Progenitor cell of endocrine pancreas (in vitro differentiated cells): Measurements from ENCODE around the gene FIG4. TPM values are rescaled to one million over a fixed set of nuclear protein-coding genes. Genes with fewer than 3 reads are reported as not detected.

Experiments used
- DNase-seq: peaks from one replicate; pipeline ENCODE4 v3.0.0; 2021; ENCODE audit warnings: low spot score; ENCODE audit not compliant: unreplicated experiment
- H3K27ac Mint-ChIP-seq: 2 replicates; pipeline ENCODE4 v1.8.0; 2021; ENCODE audit warnings: mild to moderate bottlenecking, moderate library complexity, mixed read lengths
- H3K27me3 Mint-ChIP-seq: 2 replicates; pipeline ENCODE4 v1.8.0; 2021; ENCODE audit warnings: mixed read lengths
- H3K36me3 Mint-ChIP-seq: 2 replicates; pipeline ENCODE4 v1.8.0; 2022; ENCODE audit warnings: mixed read lengths; ENCODE audit not compliant: insufficient read depth
- H3K4me1 Mint-ChIP-seq: 2 replicates; pipeline ENCODE4 v1.8.0; 2021; ENCODE audit warnings: low read depth, mixed read lengths
- H3K4me3 Mint-ChIP-seq: 2 replicates; pipeline ENCODE4 v1.8.0; 2021; ENCODE audit warnings: low read depth, mild to moderate bottlenecking, moderate library complexity, mixed read lengths
- H3K9me3 Mint-ChIP-seq: 2 replicates; pipeline ENCODE4 v1.8.0; 2021; ENCODE audit warnings: low read depth, mixed read lengths
- total RNA-seq: library from RNA; stranded (reverse); gene quantifications from 2 replicates; pipeline ENCODE4 v1.2.1, GENCODE V29; 2021
- TF ChIP-seq, protein P1 (sequence below): fragments of 200-600 bp; sonication (generic); IDR thresholded peaks from one replicate; pipeline ENCODE4 v1.5.0; 2021; ENCODE audit warnings: antibody characterized with exemption, mild to moderate bottlenecking; ENCODE audit not compliant: unreplicated experiment

The FIG4 gene
- total RNA-seq, 1 donor from 2014 or later, result 30.0 TPM

DNA sequence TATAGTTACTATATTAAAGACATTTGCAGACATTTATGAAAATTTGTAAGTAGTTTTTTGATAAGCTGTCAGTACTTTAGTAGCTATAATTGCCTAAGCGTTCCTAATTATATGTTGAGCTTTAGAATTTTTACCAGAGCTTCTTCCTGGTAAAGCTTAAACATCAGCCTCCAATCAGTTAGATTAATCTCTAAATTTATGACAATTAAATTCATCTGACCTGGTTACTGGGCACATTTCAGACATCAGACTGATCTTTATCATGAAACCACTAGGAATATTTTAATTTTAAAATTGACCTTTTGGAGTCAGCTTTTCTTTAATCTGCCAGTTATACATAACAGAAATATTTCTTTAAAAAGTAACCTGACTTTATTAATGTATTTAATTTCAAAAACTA lies 23.5 kb downstream of the FIG4 start:
- H3K27ac Mint-ChIP-seq, result no peak overlapping the region
- no peaks in the 10 kb centered on the region for H3K27me3 Mint-ChIP-seq
- no peak overlapping the region for H3K4me3 Mint-ChIP-seq
- H3K36me3 Mint-ChIP-seq, result peaks cover 19% of the 10 kb centered on the region
- peaks cover 4% of the 10 kb centered on the region for H3K4me1 Mint-ChIP-seq
- peaks cover 17% of the 10 kb centered on the region for H3K9me3 Mint-ChIP-seq
- TF ChIP-seq, protein P1, sequence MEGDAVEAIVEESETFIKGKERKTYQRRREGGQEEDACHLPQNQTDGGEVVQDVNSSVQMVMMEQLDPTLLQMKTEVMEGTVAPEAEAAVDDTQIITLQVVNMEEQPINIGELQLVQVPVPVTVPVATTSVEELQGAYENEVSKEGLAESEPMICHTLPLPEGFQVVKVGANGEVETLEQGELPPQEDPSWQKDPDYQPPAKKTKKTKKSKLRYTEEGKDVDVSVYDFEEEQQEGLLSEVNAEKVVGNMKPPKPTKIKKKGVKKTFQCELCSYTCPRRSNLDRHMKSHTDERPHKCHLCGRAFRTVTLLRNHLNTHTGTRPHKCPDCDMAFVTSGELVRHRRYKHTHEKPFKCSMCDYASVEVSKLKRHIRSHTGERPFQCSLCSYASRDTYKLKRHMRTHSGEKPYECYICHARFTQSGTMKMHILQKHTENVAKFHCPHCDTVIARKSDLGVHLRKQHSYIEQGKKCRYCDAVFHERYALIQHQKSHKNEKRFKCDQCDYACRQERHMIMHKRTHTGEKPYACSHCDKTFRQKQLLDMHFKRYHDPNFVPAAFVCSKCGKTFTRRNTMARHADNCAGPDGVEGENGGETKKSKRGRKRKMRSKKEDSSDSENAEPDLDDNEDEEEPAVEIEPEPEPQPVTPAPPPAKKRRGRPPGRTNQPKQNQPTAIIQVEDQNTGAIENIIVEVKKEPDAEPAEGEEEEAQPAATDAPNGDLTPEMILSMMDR, result no peak
- DNase-seq, result no peak

DNA sequence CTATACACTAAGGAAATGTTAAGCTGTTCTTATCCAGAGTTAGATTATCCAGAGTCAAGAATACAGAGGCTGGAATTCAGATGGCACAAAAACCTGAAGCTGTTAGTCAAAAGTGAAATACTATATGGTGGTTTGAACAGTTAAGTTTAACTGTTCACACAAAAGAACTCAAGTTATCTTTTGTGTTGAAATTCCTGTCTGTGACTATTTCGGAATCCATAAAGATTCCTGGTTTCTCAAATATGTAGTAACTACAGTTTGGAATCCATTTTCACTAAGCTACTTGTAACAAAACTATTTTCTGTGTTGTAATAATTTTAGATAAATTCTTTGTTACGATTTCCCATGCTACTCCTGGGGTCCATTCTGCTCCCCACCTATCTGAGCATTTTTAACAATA lies 24.5 kb downstream of the FIG4 start:
- H3K9me3 Mint-ChIP-seq, result peaks cover 7% of the 10 kb centered on the region
- H3K4me3 Mint-ChIP-seq, result no peak overlapping the region
- no peak for DNase-seq
- no peaks in the 10 kb centered on the region for H3K27me3 Mint-ChIP-seq
- no peak overlapping the region for H3K27ac Mint-ChIP-seq
- H3K4me1 Mint-ChIP-seq, result peaks cover 4% of the 10 kb centered on the region
- peaks cover 12% of the 10 kb centered on the region for H3K36me3 Mint-ChIP-seq
- TF ChIP-seq, protein P1, result no peak

DNA sequence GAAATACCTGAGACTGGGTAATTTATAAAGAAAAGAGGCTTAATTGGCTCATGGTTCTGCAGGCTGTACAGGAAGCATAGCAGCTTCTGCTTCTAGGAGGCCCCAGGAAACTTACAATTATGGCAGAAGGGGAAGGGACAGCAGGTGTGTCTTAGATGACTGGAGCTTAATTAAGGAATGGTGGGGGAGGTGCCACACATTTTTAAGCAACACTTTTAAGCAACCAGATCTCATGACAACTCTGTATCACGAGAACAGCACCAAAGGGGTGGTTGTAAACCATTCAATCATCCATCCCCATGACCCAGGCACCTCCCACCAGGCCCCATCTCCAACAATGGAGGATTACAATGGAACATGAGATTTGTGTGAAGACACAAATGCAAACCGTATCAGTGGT lies 26.9 kb downstream of the FIG4 start:
- TF ChIP-seq, protein P1, result no peak
- H3K9me3 Mint-ChIP-seq, result no peaks in the 10 kb centered on the region
- no peak overlapping the region for H3K27ac Mint-ChIP-seq
- peaks cover 4% of the 10 kb centered on the region for H3K4me1 Mint-ChIP-seq
- H3K4me3 Mint-ChIP-seq, result no peak overlapping the region
- H3K36me3 Mint-ChIP-seq, result peaks cover 4% of the 10 kb centered on the region
- H3K27me3 Mint-ChIP-seq, result no peaks in the 10 kb centered on the region
- DNase-seq, result no peak

DNA sequence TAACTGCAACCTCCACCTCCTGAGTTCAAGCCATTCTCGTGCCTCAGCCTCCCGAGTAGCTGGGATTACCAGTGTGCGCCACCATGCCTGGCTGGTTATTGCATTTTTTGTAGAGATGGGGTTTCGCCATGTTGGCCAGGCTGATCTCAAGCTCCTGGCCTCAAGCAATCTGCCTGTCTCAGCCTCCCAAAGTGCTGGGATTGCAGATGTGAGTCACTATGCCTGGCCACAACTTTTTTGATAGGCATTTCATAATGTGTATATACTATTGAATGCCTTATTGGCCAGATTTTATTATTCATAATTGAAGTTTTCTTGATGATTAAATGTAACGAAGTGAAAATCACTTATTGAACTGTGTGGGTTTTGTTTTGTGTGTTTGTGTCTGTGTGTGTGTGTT lies 27.9 kb downstream of the FIG4 start:
- Mint-ChIP-seq H3K4me1 (peaks cover 4% of the 10 kb centered on the region), H3K4me3 (no peak overlapping the region), H3K36me3 (peaks cover 7% of the 10 kb centered on the region), H3K27me3 (no peaks in the 10 kb centered on the region), H3K27ac (no peak overlapping the region), H3K9me3 (no peaks in the 10 kb centered on the region)
- DNase-seq, result no peak
- TF ChIP-seq, protein P1, result no peak

DNA sequence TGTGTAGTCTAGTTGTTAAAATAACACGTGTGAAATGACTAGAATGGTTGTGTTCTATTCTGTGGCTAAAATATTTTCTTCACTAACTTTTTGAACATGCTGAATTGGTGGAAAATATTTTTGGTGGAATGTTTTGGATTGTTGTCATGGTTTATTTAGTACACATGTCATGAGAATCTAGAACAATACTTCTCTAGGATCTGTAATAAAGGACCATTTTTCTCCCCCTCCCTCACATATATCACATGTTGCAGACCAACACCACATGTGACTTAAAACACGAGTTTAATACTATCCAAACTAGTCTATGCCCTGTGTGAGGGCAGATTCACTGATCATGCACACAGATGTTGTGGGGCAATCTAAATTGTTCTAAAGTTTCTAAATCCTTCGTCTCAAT lies 29.2 kb downstream of the FIG4 start:
- no peaks in the 10 kb centered on the region for H3K27me3 Mint-ChIP-seq
- peaks cover 3% of the 10 kb centered on the region for H3K9me3 Mint-ChIP-seq
- peaks cover 13% of the 10 kb centered on the region for H3K36me3 Mint-ChIP-seq
- DNase-seq, result no peak
- H3K4me1 Mint-ChIP-seq, result peaks cover 2% of the 10 kb centered on the region
- TF ChIP-seq, protein P1, result no peak
- no peak overlapping the region for H3K4me3 Mint-ChIP-seq
- no peak overlapping the region for H3K27ac Mint-ChIP-seq
